ENCODE results near the gene SCAPER. TPM values are rescaled to one million over a fixed set of nuclear protein-coding genes. Genes with fewer than 3 reads are reported as not detected.

Gene SCAPER
- total and polyA plus RNA-seq, 2 donors (not counting 1 experiment from before 2014, with no cell fraction given), result 8.3 to 61.6 TPM

GRCh38 chr15:76309601-76310330 is 595.4 kb downstream of the SCAPER start:
- Histone ChIP-seq H2AFZ (ENCODE audit: insufficient read depth, low read depth, low read length, poor library complexity, severe bottlenecking) (no peak overlapping the region), H3K79me2 (ENCODE audit: control insufficient read depth, insufficient read depth, low read length) (peaks cover 68% of the 10 kb centered on the region), H3K4me1 (ENCODE audit: control insufficient read depth in 2 of 2, insufficient read depth in 2 of 2, low read length in 2 of 2) (peaks cover 11 to 12% of the 10 kb centered on the region in 2 donors), H3K27ac (ENCODE audit: low read length in 2 of 2) (no peak overlapping the region), H3K4me2 (replicated peaks; ENCODE audit: low read depth, low read length, poor library complexity, severe bottlenecking) (peak overlapping the region; percentile 92), H3K36me3 (replicated peaks in 1 of 2; ENCODE audit: control extremely low read depth in 1 of 2, control insufficient read depth in 1 of 2, extremely low read depth in 1 of 2, insufficient read depth in 2 of 2, low read length in 1 of 2) (peaks cover 0 to 2% of the 10 kb centered on the region in 2 experiments), H3K4me3 (ENCODE audit: control extremely low read depth in 1 of 5, extremely low read depth in 1 of 5, insufficient read depth in 1 of 5, low read depth in 2 of 5, low read length in 4 of 5) (peak overlapping the region in 1 of 5 experiments; percentile 87), H3K27me3 (replicated peaks in 1 of 4; ENCODE audit: control extremely low read depth in 1 of 4, control insufficient read depth in 3 of 4, insufficient read depth in 4 of 4, low read length in 3 of 4) (no peaks in the 10 kb centered on the region), H4K20me1 (ENCODE audit: control insufficient read depth, insufficient read depth, low read length, poor library complexity, severe bottlenecking) (peaks cover 25% of the 10 kb centered on the region), H3K9me3 (ENCODE audit: control extremely low read depth in 1 of 3, control insufficient read depth in 2 of 3, insufficient read depth in 1 of 3, low read length in 2 of 3) (no peaks in the 10 kb centered on the region), H3K9ac (ENCODE audit: low read length) (peak overlapping the region; percentile 88)
- Mint-ChIP-seq H3K9me3 (ENCODE audit: insufficient read depth) (no peaks in the 10 kb centered on the region), H3K27me3 (no peaks in the 10 kb centered on the region), H3K4me3 (peak overlapping the region; percentile 89), H3K27ac (peak overlapping the region; percentile 37), H3K4me1 (peaks cover 42% of the 10 kb centered on the region)
- POLR2A ChIA-PET, result interaction anchor here (0.6 kb wide), 1 partner anchor 25 kb away, joined by 13 read pairs; no protein-coding TSS in a partner anchor
- DNase-seq, result no peak
- 77% methylated on average over 8 of the region's 13 CpGs for WGBS (ENCODE audit: insufficient coverage)
- CTCF ChIA-PET, result no interaction called here
- ATAC-seq (ENCODE audit: low read depth), result no peak
- TF ChIP-seq EZH2 (IDR thresholded peaks at IDR 0.05; ENCODE audit: borderline replicate concordance, insufficient read depth, low read depth, low read length, poor library complexity, severe bottlenecking), result no peak
- TF ChIP-seq, protein P1, sequence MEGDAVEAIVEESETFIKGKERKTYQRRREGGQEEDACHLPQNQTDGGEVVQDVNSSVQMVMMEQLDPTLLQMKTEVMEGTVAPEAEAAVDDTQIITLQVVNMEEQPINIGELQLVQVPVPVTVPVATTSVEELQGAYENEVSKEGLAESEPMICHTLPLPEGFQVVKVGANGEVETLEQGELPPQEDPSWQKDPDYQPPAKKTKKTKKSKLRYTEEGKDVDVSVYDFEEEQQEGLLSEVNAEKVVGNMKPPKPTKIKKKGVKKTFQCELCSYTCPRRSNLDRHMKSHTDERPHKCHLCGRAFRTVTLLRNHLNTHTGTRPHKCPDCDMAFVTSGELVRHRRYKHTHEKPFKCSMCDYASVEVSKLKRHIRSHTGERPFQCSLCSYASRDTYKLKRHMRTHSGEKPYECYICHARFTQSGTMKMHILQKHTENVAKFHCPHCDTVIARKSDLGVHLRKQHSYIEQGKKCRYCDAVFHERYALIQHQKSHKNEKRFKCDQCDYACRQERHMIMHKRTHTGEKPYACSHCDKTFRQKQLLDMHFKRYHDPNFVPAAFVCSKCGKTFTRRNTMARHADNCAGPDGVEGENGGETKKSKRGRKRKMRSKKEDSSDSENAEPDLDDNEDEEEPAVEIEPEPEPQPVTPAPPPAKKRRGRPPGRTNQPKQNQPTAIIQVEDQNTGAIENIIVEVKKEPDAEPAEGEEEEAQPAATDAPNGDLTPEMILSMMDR (IDR thresholded peaks at IDR 0.05), result no peak
- intact Hi-C loops (cut with micrococcal nuclease), result loop anchor here (2.0 kb wide), 1 partner anchor 27 kb away; the partner anchor contains the start of gene ISL2

DNA sequence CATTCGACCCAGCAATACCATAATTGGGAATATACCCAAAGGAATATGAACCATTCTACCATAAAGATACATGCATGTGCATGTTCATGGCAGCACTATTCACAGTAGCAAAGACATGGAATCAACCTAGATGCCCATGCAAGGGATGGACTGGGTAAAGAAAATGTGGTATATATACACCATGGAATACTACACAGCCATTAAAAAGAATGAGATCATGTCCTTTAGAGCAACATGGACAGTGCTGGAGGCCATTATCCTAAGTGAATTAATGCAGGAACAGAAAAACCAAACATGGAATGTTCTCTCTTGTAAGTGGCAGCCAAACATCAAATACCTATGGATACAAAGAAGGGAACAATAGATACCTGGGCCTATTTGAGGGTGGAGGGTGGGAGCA is 601.2 kb downstream of the SCAPER start:
- H3K79me2 ChIP-seq (ENCODE audit: control insufficient read depth, insufficient read depth, low read length), result peaks cover 98% of the 10 kb centered on the region
- CTCF ChIA-PET, result no interaction called here
- H3K27ac Mint-ChIP-seq, result no peak overlapping the region
- peaks cover 72% of the 10 kb centered on the region for H4K20me1 ChIP-seq (ENCODE audit: control insufficient read depth, insufficient read depth, low read length, poor library complexity, severe bottlenecking)
- peaks cover 33% of the 10 kb centered on the region for H3K4me1 Mint-ChIP-seq
- no peaks in the 10 kb centered on the region for H3K9me3 Mint-ChIP-seq (ENCODE audit: insufficient read depth)
- no peak overlapping the region for H3K27ac ChIP-seq (ENCODE audit: low read length in 2 of 2)
- intact Hi-C loops (cut with micrococcal nuclease), result no loop called here
- DNase-seq, result no peak
- no peak overlapping the region for H3K4me3 Mint-ChIP-seq
- no peaks in the 10 kb centered on the region for H3K27me3 Mint-ChIP-seq
- no peak overlapping the region for H2AFZ ChIP-seq (ENCODE audit: insufficient read depth, low read depth, low read length, poor library complexity, severe bottlenecking)
- H3K9me3 ChIP-seq (ENCODE audit: control extremely low read depth in 1 of 3, control insufficient read depth in 2 of 3, insufficient read depth in 1 of 3, low read length in 2 of 3), result no peaks in the 10 kb centered on the region
- H3K4me1 ChIP-seq (ENCODE audit: control insufficient read depth in 2 of 2, insufficient read depth in 2 of 2, low read length in 2 of 2), result no peaks in the 10 kb centered on the region
- no peak for ATAC-seq (ENCODE audit: low read depth)
- POLR2A ChIA-PET, result interaction anchor here (0.7 kb wide), 1 partner anchor 1118 kb away, joined by 5 read pairs; no protein-coding TSS in a partner anchor
- no CpG with 5 or more reads among the region's 1 CpG for WGBS (ENCODE audit: insufficient coverage)
- H3K27me3 ChIP-seq (replicated peaks in 1 of 4; ENCODE audit: control extremely low read depth in 1 of 4, control insufficient read depth in 3 of 4, insufficient read depth in 4 of 4, low read length in 3 of 4), result no peaks in the 10 kb centered on the region
- H3K9ac ChIP-seq (ENCODE audit: low read length), result no peak overlapping the region
- TF ChIP-seq, protein P1 (IDR thresholded peaks at IDR 0.05), result no peak
- no peak for TF ChIP-seq EZH2 (IDR thresholded peaks at IDR 0.05; ENCODE audit: borderline replicate concordance, insufficient read depth, low read depth, low read length, poor library complexity, severe bottlenecking)
- H3K4me3 ChIP-seq (ENCODE audit: control extremely low read depth in 1 of 5, extremely low read depth in 1 of 5, insufficient read depth in 1 of 5, low read depth in 2 of 5, low read length in 4 of 5), result no peak overlapping the region
- H3K4me2 ChIP-seq (replicated peaks; ENCODE audit: low read depth, low read length, poor library complexity, severe bottlenecking), result no peak overlapping the region
- H3K36me3 ChIP-seq (replicated peaks in 1 of 2; ENCODE audit: control extremely low read depth in 1 of 2, control insufficient read depth in 1 of 2, extremely low read depth in 1 of 2, insufficient read depth in 2 of 2, low read length in 1 of 2), result peaks cover 2% of the 10 kb centered on the region in 2 experiments
